IPS-18c (cell line): ENCODE results near the gene UBR1.
"Not testable (repeated sequence)": the region's sequence is repeated elsewhere in the genome, so short reads cannot be mapped to it uniquely, and the experiment has no call there.

Experiments used
- H3K4me3 ChIP-seq: 2 replicates; pipeline ENCODE4 v1.7.0; 2013; ENCODE audit warnings: low read depth, mild to moderate bottlenecking, low read length, moderate library complexity; ENCODE audit not compliant: insufficient read depth
- H3K9me3 ChIP-seq: one replicate; pipeline ENCODE4 v1.6.1; 2013; ENCODE audit warnings: mild to moderate bottlenecking, low read length, moderate library complexity; ENCODE audit not compliant: control insufficient read depth, insufficient read depth

Gene UBR1

DNA sequence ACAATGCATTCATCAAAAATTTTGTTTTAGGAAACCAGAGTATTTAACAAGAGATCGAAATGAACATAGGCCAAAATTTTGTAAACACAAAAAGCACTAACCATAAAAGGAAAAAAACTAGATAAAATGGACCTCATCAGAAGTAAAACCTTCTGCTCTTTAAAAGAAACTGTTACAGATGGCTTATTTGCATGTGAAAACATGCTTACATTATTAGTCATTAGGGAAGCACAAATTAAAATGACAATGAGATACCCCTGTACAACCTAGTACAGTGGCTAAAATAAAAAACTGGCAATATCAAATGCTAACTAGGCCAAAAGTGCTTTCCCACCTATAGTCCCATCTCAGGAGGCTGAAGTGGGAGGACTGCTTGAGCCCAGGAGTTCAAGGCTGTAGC is 19.3 kb downstream of the UBR1 start:
- Histone ChIP-seq H3K9me3 (no peaks in the 10 kb centered on the region), H3K4me3 (no peak overlapping the region)

DNA sequence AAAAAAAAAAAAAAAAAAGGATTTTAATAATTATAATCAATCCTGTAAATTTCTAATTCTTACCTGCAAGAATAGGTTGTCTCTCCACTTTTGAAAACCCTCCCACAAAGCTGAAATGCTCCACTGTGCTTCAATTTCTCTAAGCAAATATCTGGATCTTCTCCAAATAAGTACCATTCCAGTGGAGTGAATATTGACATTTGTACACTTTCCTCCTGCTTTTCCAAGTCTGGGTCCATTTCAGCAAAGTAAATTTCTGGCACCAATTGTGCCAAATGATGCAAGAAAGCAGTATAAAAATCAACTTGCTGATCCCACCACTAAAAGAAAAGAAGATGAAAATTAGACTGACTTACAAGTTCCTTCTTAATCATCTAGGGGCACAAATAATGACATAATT is 19.9 kb downstream of the UBR1 start:
- no peak overlapping the region for H3K4me3 ChIP-seq

GRCh38 chr15:43082509-43082908 is 23.3 kb downstream of the UBR1 start:
- Histone ChIP-seq H3K4me3 (no peak overlapping the region), H3K9me3 (no peaks in the 10 kb centered on the region)

More for the DNA sequence above, 19.9 kb downstream of the UBR1 start:
- H3K9me3 ChIP-seq: no peaks in the 10 kb centered on the region

DNA sequence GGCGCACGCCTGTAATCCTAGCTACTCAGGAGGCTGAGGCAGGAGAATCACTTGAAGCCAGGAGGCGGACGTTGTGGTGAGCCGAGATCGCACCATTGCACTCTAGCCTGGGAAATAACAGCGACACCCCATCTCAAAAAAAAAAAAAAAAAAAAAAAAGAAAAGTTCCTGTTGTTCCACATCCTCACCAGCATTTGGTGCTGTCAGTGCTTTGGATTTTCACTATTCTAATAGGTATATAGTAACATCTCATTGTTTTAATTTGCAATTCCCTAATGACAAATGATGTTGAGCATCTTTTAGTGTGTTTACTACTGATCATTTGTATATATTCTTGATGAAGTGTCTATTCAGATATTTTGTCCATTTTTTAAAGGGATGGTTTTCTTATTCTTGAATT is 24.6 kb downstream of the UBR1 start:
- H3K4me3 ChIP-seq: no peak overlapping the region
- no peaks in the 10 kb centered on the region for H3K9me3 ChIP-seq

GRCh38 chr15:43071451-43071850 is 34.4 kb downstream of the UBR1 start:
- no peaks in the 10 kb centered on the region for H3K9me3 ChIP-seq
- no peak overlapping the region for H3K4me3 ChIP-seq

DNA sequence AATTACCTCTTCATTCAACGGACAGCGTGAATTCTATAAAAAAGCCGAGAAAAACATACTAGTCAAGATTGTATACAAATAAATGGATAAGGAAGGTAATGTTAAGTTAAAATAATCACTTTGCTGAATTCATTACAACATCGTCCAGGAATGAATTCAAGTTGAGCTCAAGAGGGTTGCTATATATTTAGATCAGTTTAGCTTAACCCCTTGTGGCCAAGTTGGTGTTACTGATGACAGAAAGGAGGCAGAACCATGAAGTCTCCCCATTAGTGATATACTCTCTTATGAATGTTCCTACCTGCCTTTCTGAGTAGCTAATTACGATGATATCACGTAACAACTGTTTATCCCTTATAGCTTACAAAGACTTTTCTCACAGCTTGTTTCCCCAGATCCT is 34.9 kb downstream of the UBR1 start:
- Histone ChIP-seq H3K4me3 (no peak overlapping the region), H3K9me3 (no peaks in the 10 kb centered on the region)

DNA sequence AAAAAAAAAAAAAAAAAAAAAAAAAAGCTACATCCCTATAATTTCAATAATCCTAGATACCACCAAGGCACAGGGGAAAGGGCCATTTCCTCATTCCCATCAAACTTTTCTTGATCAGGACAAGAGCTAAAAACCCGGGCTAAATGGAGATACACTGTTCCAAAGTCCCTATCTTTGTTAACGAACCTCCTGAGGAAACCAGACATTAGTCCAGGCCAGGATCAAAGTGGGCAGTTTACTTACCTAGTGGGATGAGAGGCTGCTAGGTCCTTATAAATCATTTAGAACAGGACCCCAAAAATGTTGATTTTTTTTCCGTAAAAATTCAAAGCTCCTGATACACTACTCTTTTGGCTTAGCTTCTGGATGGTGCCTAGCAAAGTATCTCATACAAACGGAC is 35.6 kb downstream of the UBR1 start:
- H3K9me3 ChIP-seq: no peaks in the 10 kb centered on the region
- H3K4me3 ChIP-seq: no peak overlapping the region

DNA sequence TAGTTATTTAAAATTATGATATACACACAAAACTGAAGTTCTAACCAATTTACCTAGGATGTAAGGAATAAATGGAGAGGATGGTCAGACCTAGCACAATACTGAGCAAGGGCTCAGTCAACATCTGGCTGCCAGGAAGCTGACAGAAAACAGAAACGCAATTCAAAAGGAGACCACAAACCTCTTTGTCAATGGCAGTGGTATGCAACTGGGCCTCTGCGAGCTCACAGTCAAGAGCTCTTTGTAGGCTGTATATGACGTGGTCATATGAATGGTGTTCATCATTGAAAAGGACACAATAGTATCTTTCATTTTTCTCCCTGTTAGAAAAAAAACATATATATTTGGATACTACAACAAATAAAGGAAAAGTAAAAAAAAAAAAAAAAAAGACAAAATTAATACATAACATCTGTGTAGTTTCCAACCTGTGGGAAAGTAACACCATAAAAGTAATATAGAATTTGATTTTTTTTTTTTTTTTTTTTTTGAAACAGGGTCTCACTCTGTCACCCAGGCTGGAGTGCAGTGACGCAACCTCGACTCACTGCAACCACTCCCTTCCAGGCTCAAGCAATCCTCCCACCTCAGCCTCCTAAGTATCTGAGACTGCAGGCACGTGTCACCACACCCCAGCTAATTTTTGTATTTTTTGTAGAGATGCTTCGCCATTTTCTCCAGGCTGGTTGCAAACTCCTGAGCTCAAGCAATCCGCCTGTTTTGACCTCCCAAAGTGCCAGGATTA is 37.9 kb downstream of the UBR1 start:
- H3K4me3 ChIP-seq: no peak overlapping the region
- no peaks in the 10 kb centered on the region for H3K9me3 ChIP-seq

GRCh38 chr15:43056696-43057095 is 49.1 kb downstream of the UBR1 start:
- Histone ChIP-seq H3K4me3 (no peak overlapping the region), H3K9me3 (no peaks in the 10 kb centered on the region)

DNA sequence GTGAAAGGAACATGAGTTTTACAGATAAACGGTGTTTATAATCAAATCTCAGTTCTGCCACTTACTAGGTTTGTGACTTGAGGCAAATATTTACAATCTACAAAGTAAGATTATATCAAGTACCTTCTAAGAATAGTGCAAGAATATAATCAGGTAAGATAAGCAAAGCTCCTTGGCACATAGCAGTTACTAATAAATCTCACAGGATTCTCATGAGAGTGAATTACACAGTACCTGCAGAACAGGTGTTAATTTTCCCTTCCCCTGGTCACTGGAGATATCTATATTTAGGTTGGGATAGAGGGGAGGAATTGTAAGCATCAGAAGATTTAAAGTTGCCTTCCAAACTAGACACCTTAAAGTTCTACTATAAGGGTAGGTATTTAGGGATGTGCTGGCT is 53.0 kb downstream of the UBR1 start:
- Histone ChIP-seq H3K4me3 (no peak overlapping the region), H3K9me3 (no peaks in the 10 kb centered on the region)

- no peaks in the 10 kb centered on the region for H3K9me3 ChIP-seq
- H3K4me3 ChIP-seq: no peak overlapping the region
Measured at GRCh38 chr15:43048935-43049334, 56.9 kb downstream of the UBR1 start.

- no peak overlapping the region for H3K4me3 ChIP-seq
- no peaks in the 10 kb centered on the region for H3K9me3 ChIP-seq
Measured at GRCh38 chr15:43046484-43046883, 59.4 kb downstream of the UBR1 start.

GRCh38 chr15:43042885-43043284 is 63.0 kb downstream of the UBR1 start:
- Histone ChIP-seq H3K4me3 (no peak overlapping the region), H3K9me3 (no peaks in the 10 kb centered on the region)

DNA sequence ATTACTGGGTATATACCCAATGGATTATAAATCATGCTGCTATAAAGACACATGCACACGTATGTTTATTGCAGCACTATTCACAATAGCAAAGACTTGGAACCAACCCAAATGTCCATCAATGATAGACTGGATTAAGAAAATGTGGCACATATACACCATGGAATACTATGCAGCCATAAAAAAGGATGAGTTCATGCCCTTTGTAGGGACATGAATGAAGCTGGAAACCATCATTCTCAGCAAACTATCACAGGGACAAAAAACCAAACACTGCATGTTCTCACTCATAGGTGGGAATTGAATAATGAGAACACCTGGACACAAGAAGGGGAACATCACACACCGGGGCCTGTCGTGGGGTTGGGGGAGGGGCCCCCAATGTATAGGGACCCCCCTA is 64.8 kb downstream of the UBR1 start:
- not testable (repeated sequence) for H3K4me3 ChIP-seq, H3K9me3 ChIP-seq

- not testable (repeated sequence) for H3K4me3 ChIP-seq, H3K9me3 ChIP-seq
Measured at GRCh38 chr15:43035240-43035639, 70.6 kb downstream of the UBR1 start.

- no peaks in the 10 kb centered on the region for H3K9me3 ChIP-seq
- no peak overlapping the region for H3K4me3 ChIP-seq
Measured at GRCh38 chr15:43029476-43029875, 76.4 kb downstream of the UBR1 start.

GRCh38 chr15:43025150-43025549 is 80.7 kb downstream of the UBR1 start:
- H3K4me3 ChIP-seq: no peak overlapping the region
- no peaks in the 10 kb centered on the region for H3K9me3 ChIP-seq

DNA sequence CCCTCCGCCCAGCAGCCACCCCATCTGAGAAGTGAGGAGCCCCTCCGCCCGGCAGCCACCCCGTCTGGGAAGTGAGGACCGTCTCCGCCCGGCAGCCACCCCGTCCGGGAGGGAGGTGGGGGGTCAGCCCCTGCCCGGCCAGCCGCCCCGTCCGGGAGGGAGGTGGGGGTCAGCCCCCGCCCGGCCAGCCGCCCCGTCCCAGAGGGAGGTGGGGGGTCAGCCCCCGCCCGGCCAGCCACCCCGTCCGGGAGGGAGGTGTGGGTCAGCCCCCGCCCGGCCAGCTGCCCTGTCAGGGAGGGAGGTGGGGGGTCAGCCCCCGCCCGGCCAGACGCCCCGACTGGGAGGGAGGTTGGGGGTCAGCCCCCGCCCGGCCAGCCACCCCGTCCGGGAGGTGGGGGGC is 91.2 kb downstream of the UBR1 start:
- H3K4me3 ChIP-seq, H3K9me3 ChIP-seq: not testable (repeated sequence)

GRCh38 chr15:43009206-43009605 is 96.6 kb downstream of the UBR1 start:
- Histone ChIP-seq H3K9me3 (no peaks in the 10 kb centered on the region), H3K4me3 (no peak overlapping the region)
